CD4-positive, alpha-beta T cell (primary cell): ENCODE results near the gene FSTL4. TPM values are rescaled to one million over a fixed set of nuclear protein-coding genes. Genes with fewer than 3 reads are reported as not detected.
A peak's percentile ranks its signal among the peaks of the same experiment; 100 is the strongest.

ENCODE experiments used
- ATAC-seq: fragments of 200-7000 bp; cut with Tn5 transposase; one replicate; pipeline ENCODE4 v1.10.0; 2022; ENCODE audit warnings: mild to moderate bottlenecking; ENCODE audit not compliant: poor library complexity
- CTCF ChIA-PET: fragments of 350-600 bp; sonication (Branson Sonifier 250); formaldehyde crosslinking; loops from one replicate; lab custom pipeline; 2021; ENCODE audit warnings: antibody characterized with exemption, inconsistent platforms; lab: Charles Lee
- POLR2A ChIA-PET: fragments of 350-600 bp; sonication (Branson Sonifier 250); formaldehyde crosslinking; loops from one replicate; lab custom pipeline; 2021; ENCODE audit warnings: antibody characterized with exemption, inconsistent platforms; lab: Charles Lee
- DNase-seq, 14 experiments: peaks; one replicate each; pipeline ENCODE4 v3.0.0-alpha.2; 2013 to 2020; ENCODE audit warnings: mixed read lengths in 2 of 14
- H3K27ac ChIP-seq, 2 donors: one replicate each; pipeline versions ENCODE4 v1.5.1 to v1.7.0; 2013; ENCODE audit warnings: low read length in 2 of 2, low read depth in 1 of 2, mild to moderate bottlenecking in 1 of 2
- H3K27me3 ChIP-seq, 2 experiments: 1 replicate in 1 of 2; 2 replicates in 1 of 2; pipeline versions ENCODE4 v1.6.1 to v1.7.0; 2013; ENCODE audit warnings: low read length in 2 of 2, control low read depth in 1 of 2, mild to moderate bottlenecking in 1 of 2, moderate library complexity in 1 of 2; ENCODE audit not compliant: insufficient read depth in 2 of 2, control insufficient read depth in 1 of 2
- H3K36me3 ChIP-seq: one replicate; pipeline ENCODE4 v1.6.1; 2013; ENCODE audit warnings: low read length, control low read depth; ENCODE audit not compliant: insufficient read depth
- H3K4me1 ChIP-seq: one replicate; pipeline ENCODE4 v1.6.1; 2013; ENCODE audit warnings: low read length, control low read depth; ENCODE audit not compliant: insufficient read depth
- H3K4me3 ChIP-seq: one replicate; pipeline ENCODE4 v1.5.1; 2013; ENCODE audit warnings: mild to moderate bottlenecking, low read length, moderate library complexity
- H3K9me3 ChIP-seq, 2 experiments: 1 replicate in 1 of 2; 2 replicates in 1 of 2; pipeline versions ENCODE4 v1.6.1 to v1.7.0; 2013; ENCODE audit warnings: low read length in 2 of 2, mild to moderate bottlenecking in 2 of 2, control low read depth in 1 of 2, moderate library complexity in 1 of 2; ENCODE audit not compliant: control insufficient read depth in 1 of 2, insufficient read depth in 1 of 2
- H3K27ac Mint-ChIP-seq: one replicate; pipeline ENCODE4 v1.8.0; 2020; ENCODE audit warnings: mixed read lengths
- H3K27me3 Mint-ChIP-seq: one replicate; pipeline ENCODE4 v1.8.0; 2021; ENCODE audit warnings: mixed read lengths
- H3K36me3 Mint-ChIP-seq: one replicate; pipeline ENCODE4 v1.8.0; 2021; ENCODE audit warnings: low read depth, mixed read lengths
- H3K4me1 Mint-ChIP-seq: one replicate; pipeline ENCODE4 v1.8.0; 2021; ENCODE audit warnings: low read depth, mixed read lengths
- H3K4me3 Mint-ChIP-seq: one replicate; pipeline ENCODE4 v1.8.0; 2020; ENCODE audit warnings: mild to moderate bottlenecking, mixed read lengths
- H3K9me3 Mint-ChIP-seq: one replicate; pipeline ENCODE4 v1.8.0; 2020; ENCODE audit warnings: mixed read lengths
- intact Hi-C, 2 experiments: fragments of 100-400 bp; cut with DNase I in 1 of 2; cut with micrococcal nuclease in 1 of 2; formaldehyde crosslinking; loops; one replicate each; pipeline versions ENCODE4 v1.15.1 to v1.9.0; 2023 to 2025; cut with DNase I, micrococcal nuclease
- total RNA-seq, 174 experiments: library from RNA in 2 of 174; stranded (reverse) in 2 of 174; gene quantifications; one replicate each; pipeline ENCODE4 v1.2.3 and lab custom pipeline; 2021 to 2026
- TF ChIP-seq, protein P1 (sequence below): fragments of 200-600 bp; IDR thresholded peaks from one replicate; pipeline ENCODE4 v1.8.0; 2022; ENCODE audit warnings: antibody characterized with exemption, mild to moderate bottlenecking

The FSTL4 gene
- total RNA-seq, 2 experiments from 2014 or later, result not detected

DNA sequence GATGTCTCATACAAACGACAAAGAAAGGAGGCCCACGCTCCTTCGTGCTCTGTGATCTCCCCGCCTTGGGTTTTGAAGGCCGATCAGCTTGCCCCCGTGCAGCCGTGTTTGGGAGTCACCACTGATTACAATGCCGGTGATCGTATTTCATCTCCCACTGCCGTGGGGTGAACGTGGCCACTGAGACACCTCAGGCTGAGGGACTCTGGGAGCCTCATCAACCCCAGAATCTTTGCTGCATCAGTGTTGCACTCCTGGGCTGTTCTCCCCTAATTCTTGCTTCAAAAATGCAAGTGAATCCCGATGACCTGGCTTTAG, 366.3 kb downstream of the FSTL4 start:
- H3K27me3 ChIP-seq, result no peaks in the 10 kb centered on the region
- H3K4me3 Mint-ChIP-seq, result no peak overlapping the region
- H3K27me3 Mint-ChIP-seq, result no peaks in the 10 kb centered on the region
- no peaks in the 10 kb centered on the region for H3K36me3 Mint-ChIP-seq
- H3K27ac Mint-ChIP-seq, result peak overlapping the region; percentile 49
- CTCF ChIA-PET, result no interaction called here
- TF ChIP-seq, protein P1, sequence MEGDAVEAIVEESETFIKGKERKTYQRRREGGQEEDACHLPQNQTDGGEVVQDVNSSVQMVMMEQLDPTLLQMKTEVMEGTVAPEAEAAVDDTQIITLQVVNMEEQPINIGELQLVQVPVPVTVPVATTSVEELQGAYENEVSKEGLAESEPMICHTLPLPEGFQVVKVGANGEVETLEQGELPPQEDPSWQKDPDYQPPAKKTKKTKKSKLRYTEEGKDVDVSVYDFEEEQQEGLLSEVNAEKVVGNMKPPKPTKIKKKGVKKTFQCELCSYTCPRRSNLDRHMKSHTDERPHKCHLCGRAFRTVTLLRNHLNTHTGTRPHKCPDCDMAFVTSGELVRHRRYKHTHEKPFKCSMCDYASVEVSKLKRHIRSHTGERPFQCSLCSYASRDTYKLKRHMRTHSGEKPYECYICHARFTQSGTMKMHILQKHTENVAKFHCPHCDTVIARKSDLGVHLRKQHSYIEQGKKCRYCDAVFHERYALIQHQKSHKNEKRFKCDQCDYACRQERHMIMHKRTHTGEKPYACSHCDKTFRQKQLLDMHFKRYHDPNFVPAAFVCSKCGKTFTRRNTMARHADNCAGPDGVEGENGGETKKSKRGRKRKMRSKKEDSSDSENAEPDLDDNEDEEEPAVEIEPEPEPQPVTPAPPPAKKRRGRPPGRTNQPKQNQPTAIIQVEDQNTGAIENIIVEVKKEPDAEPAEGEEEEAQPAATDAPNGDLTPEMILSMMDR, result no peak
- H3K4me1 ChIP-seq, result peaks cover 11% of the 10 kb centered on the region
- no peak for ATAC-seq
- H3K36me3 ChIP-seq, result no peaks in the 10 kb centered on the region
- DNase-seq, result no peak
- POLR2A ChIA-PET, result no interaction called here
- H3K4me3 ChIP-seq, result no peak overlapping the region
- H3K4me1 Mint-ChIP-seq, result peaks cover 12% of the 10 kb centered on the region
- intact Hi-C loops, result no loop called here
- no peaks in the 10 kb centered on the region for H3K9me3 ChIP-seq
- no peak overlapping the region for H3K27ac ChIP-seq
- no peaks in the 10 kb centered on the region for H3K9me3 Mint-ChIP-seq

DNA sequence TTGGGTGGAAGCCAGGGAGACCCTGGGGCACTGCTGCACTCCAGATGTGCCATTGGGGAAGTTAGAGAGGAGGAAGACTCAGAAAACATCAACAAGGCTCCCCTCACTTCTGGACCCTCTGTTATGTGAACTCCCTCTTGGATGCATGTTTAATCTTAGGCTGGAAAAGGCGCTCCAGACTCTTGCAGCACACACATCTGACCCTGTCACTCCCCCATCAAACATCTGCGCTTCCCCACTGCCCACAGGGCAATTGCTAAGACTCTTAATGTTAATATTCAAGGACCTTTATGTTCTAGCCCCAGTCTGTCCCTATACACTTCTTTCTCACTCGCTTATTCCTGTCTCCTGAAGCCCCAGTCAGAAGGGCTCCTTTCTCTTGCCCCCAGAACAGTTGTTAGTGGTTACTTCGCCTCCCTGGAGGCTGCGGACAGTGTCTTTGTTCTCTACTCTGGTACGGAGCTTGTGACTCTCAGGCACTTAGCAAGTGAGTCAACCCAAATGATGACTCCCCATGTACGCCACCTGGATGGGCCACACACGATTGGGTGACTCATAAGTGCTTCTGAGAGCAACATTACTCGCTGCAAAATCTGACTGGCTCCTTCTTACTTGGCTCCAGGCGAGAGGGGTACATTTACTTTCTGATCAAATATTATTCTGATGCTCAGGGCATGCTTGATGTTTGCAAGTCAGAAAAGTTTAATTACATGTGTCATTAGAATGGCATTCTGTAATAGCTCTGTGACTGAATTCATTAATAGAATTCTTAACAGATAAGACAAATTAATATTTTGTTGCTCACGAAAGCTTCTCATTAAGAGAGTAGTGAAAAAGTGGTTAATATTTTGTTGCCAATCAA, 366.9 kb downstream of the FSTL4 start:
- Mint-ChIP-seq H3K9me3 (no peaks in the 10 kb centered on the region), H3K4me1 (peaks cover 12% of the 10 kb centered on the region), H3K4me3 (no peak overlapping the region), H3K27ac (peak overlapping the region; percentile 26), H3K36me3 (no peaks in the 10 kb centered on the region), H3K27me3 (no peaks in the 10 kb centered on the region)
- ChIA-PET POLR2A (interaction anchor here (1.4 kb wide), 1 partner anchor 75 kb away, joined by 10 read pairs; no protein-coding TSS in a partner anchor), CTCF (no interaction called here)
- Histone ChIP-seq H3K4me3 (no peak overlapping the region), H3K9me3 (no peaks in the 10 kb centered on the region), H3K4me1 (peaks cover 11% of the 10 kb centered on the region), H3K36me3 (no peaks in the 10 kb centered on the region), H3K27ac (no peak overlapping the region), H3K27me3 (no peaks in the 10 kb centered on the region)
- intact Hi-C loops, result no loop called here
- ATAC-seq (no peak), DNase-seq (peak in 1 of 14 experiments; percentile 10)
- TF ChIP-seq, protein P1, result no peak

DNA sequence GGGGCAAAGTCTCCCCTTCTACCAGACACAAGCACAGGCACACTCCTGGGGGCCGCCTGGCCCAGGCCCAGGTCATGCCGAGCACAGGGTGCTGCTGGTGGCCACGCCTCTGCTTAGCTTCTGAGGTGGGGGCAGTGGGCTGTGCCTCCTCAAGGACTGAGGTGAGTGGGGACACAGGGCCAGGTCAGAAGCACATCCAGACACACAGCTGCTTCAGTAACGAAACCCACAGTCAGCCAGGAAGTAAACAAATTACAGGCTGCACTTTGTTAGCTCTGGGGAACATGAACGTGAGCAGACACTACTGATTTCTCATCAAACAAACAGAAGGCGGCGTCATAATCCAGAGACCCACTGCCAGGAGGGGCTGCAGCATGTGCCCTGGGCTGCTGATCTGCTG, 368.1 kb downstream of the FSTL4 start:
- TF ChIP-seq, protein P1, result no peak
- DNase-seq (peak in 5 of 14 experiments; percentile 2 to 23 (median 19)), ATAC-seq (peak; percentile 82)
- intact Hi-C loops, result no loop called here
- Histone ChIP-seq H3K4me1 (peaks cover 11% of the 10 kb centered on the region), H3K27ac (no peak overlapping the region), H3K9me3 (no peaks in the 10 kb centered on the region), H3K4me3 (no peak overlapping the region), H3K36me3 (no peaks in the 10 kb centered on the region), H3K27me3 (no peaks in the 10 kb centered on the region)
- Mint-ChIP-seq H3K27me3 (no peaks in the 10 kb centered on the region), H3K9me3 (no peaks in the 10 kb centered on the region), H3K4me3 (no peak overlapping the region), H3K36me3 (no peaks in the 10 kb centered on the region), H3K27ac (peak overlapping the region; percentile 26), H3K4me1 (peaks cover 12% of the 10 kb centered on the region)
- ChIA-PET POLR2A (interaction anchor here (0.8 to 1.4 kb wide), 4 partner anchors 9 to 193 kb away, joined by 3 to 10 read pairs (median 4); partner anchors contain the start of gene HSPA4), CTCF (interaction anchor here (0.6 kb wide), 1 partner anchor 210 kb away, joined by 3 read pairs; no protein-coding TSS in a partner anchor)
